Right ventricle myocardium inferior (tissue), 1 donor: ENCODE measurements around the gene JAG2. TPM values are rescaled to one million over a fixed set of nuclear protein-coding genes. Genes with fewer than 3 reads are reported as not detected.

Experiments used
- ATAC-seq: fragments of 200-7000 bp; cut with Tn5 transposase; one replicate; pipeline ENCODE4 v1.9.1; 2020; ENCODE audit warnings: mild to moderate bottlenecking, moderate library complexity
- DNase-seq: peaks from one replicate; pipeline ENCODE4 v3.0.0; 2021; ENCODE audit errors: missing footprints
- intact Hi-C: fragments of 100-400 bp; cut with DNase I; formaldehyde crosslinking; loops from one replicate; pipeline ENCODE4 v1.11.0; 2022
- total RNA-seq: library from RNA; stranded (reverse); fragmentation: NEBNext Ultra II Directional; extraction: Animal tissue kit (Norgen Biotek cat#: 25700); gene quantifications from one replicate; pipeline ENCODE4 v1.2.1, GENCODE V29; 2021
- donor health status: DM: no; HTN: yes; CAD: no; lungs with severe emphysema.

The JAG2 gene
- total RNA-seq, 1 donor from 2014 or later: 34.6 TPM

GRCh38 chr14:105147671-105148603, 20.6 kb downstream of the JAG2 start:
- intact Hi-C loops: no loop called here
- no peak for ATAC-seq
- peak; percentile 64 for DNase-seq

GRCh38 chr14:105146976-105147635, 21.5 kb downstream of the JAG2 start:
- DNase-seq (peak; percentile 67), ATAC-seq (no peak)
- intact Hi-C loops: no loop called here

DNA sequence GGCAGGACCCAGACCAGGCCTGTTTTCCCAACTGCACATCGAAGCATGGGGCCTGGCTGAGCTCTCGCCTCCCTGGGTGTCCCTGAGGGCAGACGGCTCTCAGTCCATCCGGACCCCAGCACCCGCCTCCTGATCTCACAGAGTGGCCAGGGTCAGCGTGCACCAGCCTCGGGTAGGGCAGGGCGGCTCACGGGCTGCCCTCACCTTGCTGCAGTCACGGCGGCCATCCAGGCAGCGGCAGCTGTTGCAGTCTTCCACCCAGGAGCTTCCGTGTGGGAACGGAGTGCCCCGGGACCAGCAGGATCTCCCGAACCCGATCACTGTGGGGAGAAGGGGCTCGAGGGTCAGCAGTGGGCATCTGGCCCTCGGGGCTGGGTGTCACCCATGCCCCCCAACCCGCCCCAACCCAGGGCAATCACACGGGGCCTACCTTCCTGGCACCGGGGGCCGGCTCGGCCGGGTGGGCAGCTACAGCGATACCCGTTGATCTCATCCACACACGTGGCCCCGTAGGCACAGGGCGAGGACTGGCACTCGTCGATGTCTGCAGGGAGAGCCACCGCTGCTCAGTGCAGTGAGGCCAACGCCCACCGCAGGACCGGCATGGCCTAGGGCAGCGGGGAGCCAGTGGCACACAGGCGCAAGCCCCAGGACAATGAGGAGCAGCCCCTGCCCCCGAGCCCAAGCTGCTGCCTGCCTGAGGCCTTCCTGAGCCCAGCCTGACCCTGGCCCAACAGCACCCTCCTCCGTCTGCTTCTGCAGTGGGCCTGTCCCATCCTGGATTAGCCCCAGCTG, 22.2 kb downstream of the JAG2 start:
- intact Hi-C loops: no loop called here

GRCh38 chr14:105145381-105146180, 23.0 kb downstream of the JAG2 start:
- DNase-seq: peak; percentile 62

More for the DNA sequence above, 22.2 kb downstream of the JAG2 start:
- DNase-seq: peak; percentile 41
- no peak for ATAC-seq

DNA sequence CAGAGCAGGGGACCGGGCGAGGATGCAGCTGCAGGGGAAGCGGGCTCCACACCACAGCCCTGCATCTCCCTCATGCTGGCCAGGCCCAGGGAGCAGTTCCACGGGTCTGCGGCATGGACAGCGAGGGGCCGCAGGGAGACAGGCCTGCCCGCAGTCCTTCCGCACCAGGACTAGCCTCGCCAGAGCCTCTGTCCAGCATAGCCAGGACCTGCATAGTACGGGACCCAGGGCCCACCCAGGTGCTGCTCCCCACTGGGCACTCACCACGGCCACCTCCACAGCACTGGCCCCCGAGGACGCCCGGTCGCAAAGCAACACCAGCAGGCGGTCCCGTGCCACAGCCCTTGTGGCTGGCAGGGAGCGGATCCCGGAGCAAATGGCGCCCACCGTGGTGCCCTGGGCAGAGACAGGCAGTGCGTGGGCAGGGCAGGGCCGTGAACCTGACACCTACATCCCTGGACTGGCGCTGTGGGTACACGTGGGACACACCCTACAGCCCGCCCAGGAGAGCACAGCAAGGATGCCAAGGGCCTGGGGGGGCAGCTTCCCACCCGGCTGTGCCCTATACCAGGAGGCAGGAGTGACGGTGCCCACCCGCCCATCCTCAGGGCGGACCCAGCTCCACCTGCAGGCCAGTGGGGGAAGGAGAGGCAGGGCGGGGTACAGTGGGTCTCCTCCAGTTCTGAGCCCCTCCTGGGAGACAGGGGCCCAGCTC, 23.8 kb downstream of the JAG2 start:
- DNase-seq: peak; percentile 57
- no peak for ATAC-seq
- intact Hi-C loops: no loop called here

More at GRCh38 chr14:105145381-105146180, 23.0 kb downstream of the JAG2 start:
- ATAC-seq: no peak
- intact Hi-C loops: no loop called here

GRCh38 chr14:105144026-105144665, 24.4 kb downstream of the JAG2 start:
- ATAC-seq (no peak), DNase-seq (peak; percentile 60)
- intact Hi-C loops: no loop called here

DNA sequence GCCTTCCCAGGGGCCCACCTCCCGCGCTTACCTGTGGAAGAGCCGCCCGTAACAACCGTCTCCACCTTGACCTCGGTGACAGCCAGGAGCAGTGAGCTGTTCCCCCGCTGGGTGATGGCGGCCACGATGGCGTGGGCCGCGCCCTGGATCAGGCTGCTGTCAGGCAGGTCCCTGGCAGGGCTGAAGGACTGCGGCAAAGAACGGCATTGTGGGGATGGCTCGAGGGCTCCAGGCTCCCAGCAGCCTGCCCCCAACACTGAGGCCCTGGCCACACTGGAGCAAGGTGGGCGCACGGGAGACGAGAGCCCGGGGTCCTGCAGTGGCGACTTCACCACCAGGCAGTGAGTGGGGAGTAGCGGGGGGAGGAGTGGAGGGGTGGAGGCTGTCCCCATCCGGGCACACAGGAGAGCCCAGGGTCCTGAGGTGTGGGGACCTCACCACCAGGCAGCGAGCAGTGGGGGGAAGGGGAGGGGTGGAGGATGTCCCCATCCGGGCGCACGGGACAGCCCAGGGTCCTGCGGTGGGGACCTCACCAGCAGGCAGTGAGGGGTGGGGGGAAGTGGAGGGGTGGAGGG, 25.0 kb downstream of the JAG2 start:
- intact Hi-C loops: no loop called here
- ATAC-seq (no peak), DNase-seq (peak; percentile 65)

GRCh38 chr14:105142651-105143450, 25.7 kb downstream of the JAG2 start:
- DNase-seq: peak; percentile 58

DNA sequence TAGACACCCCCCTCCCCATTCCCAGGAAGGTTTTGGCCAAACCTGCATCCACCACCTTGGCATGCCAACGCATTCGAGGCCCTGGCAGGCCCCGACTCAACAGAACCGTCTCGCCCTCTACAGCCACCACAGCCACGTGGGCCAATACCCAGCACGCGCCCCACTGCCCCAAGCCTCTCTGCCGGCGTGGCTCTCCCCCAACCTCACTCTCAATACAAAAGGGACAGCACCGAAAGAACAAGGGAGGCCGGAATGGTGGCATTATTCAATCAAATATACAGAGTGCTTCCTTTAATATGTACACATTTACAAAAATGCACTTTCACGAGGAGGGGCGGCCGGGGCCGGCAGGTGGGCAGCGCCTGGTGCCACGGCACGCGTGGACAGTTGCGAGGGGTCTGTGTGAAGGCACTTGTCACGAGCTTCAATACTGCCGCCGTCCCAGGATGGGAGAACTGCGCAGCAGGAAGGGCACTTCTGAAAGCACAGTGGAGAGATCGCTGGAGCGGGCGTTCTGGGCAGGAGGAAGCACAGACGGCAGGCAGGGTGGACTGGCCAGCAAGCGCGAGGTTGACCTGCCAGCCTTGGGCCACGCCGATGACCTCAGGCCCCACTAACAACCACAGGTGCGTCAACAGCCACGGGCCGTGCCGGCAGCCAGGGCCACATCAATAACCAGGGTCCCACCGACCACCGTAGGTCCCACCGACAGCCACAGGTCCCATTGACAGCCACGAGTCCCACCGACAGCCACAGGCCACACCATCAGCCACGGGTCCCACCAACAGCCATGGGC, 26.9 kb downstream of the JAG2 start:
- intact Hi-C loops: no loop called here
- ATAC-seq: no peak
- DNase-seq: peak; percentile 58

More at GRCh38 chr14:105142651-105143450, 25.7 kb downstream of the JAG2 start:
- no peak for ATAC-seq
- intact Hi-C loops: no loop called here

- intact Hi-C loops: no loop called here
- ATAC-seq (no peak), DNase-seq (peak; percentile 15)
These were observed 27.6 kb downstream of the JAG2 start for GRCh38 chr14:105141026-105141425.

GRCh38 chr14:105140581-105140980, 28.0 kb downstream of the JAG2 start:
- peak; percentile 39 for DNase-seq
- intact Hi-C loops: no loop called here
- ATAC-seq: no peak

DNA sequence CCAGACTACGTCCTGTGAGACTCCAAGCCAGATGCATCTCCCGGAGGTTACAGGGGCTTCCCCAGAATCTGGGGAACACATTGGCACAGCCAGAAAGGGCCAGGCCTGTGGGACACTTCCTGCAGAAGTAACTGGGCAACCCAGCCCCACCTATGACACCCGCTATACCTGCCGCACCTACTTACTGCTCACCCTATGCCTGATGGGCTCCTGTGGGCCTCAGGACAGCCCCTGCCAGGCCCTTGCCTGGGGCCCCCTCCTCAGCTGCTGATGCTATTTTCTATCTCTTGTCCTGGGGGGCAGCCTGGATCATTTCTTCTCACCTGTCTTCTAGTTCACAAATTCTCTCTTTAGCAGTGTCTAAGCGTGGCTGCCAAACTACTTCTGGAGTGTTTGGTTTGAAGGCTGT, 28.7 kb downstream of the JAG2 start:
- DNase-seq (no peak), ATAC-seq (no peak)
- intact Hi-C loops: no loop called here

GRCh38 chr14:105139212-105139825, 29.3 kb downstream of the JAG2 start:
- DNase-seq: peak; percentile 20
- ATAC-seq: no peak
- intact Hi-C loops: no loop called here

DNA sequence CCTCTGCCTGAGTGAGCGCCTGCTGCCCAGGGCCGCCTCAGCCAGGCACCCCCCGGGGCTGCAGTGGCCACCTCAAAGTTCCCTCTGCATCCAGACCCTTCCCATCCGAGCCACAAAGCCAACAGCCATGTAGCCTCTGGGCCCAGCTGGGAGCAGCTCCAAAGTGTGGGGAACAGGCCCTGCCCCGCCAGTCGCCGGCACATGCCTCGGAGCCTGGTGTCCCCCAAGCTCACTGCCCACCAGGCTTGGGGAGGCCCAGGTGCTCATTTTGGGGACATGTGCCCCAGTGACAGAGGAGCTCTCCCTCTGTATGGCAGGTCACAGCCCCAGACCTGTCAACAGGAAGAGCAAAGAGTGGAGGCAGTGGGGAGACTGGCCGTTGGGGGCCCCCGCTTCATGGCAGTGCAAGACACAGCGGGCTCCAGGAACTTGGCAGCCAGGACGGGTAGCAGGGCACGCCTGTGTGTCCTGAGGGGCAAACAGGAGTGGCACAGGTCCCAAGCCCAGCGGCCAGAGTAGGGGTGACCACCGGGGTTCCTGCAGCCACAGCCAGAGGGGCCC, 29.9 kb downstream of the JAG2 start:
- DNase-seq (peak; percentile 14), ATAC-seq (no peak)
- intact Hi-C loops: no loop called here
